Measurements from ENCODE around the gene PLIN4. TPM values are rescaled to one million over a fixed set of nuclear protein-coding genes. Genes with fewer than 3 reads are reported as not detected.

PLIN4 gene
- total RNA-seq = 1,000 to 10,000 TPM in 1 of 4 donors, 100 to 1,000 TPM in 3; 519 to 1,574 (median 929) TPM

- no peak for TF ChIP-seq CTCF (IDR thresholded peaks at IDR 0.05; ENCODE audit: low read depth)
These were observed at the start of gene PLIN4 for GRCh38 chr19:4518345-4519171. Gene PLIN4, minus strand, starts transcription at chr19:4518486. Its CDS starts 214 bp downstream, at chr19:4518272.

GRCh38 chr19:4567584-4568071 is 49.3 kb upstream of the PLIN4 start:
- TF ChIP-seq CTCF (IDR thresholded peaks at IDR 0.05; ENCODE audit: low read depth) = no peak

DNA sequence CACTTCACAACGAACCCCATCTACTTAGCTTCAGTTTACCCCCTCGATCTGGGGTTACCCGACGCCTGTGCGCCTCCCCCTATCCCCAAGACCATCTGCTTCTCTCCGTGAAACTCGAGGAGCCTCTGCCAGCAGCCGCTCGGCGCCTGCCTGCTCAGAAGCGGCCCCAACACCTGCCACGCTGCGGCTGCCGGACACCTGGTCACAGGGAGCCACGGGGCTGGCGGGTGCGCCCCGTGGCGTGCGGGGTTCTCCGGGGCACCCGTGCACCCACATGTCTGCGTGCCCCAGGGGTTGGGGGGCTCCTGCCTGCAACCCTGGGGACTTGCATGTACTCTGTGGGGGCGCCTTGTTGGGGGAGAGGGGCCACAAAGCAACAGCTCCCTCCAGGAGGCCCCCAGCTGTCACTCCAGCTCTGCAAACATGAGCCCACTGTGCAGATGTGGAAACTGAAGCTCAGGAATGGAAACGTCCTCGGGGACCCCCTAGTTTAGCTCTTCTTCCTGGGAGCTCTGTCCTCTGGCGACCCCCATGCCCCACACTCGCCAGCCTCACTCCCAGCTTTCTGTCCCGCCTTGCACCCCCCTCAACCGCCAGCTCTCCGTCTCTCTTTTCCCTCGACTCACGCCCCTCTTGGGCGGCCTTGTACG is 48.2 kb upstream of the PLIN4 start:
- no peak for TF ChIP-seq CTCF (IDR thresholded peaks at IDR 0.05; ENCODE audit: low read depth)

DNA sequence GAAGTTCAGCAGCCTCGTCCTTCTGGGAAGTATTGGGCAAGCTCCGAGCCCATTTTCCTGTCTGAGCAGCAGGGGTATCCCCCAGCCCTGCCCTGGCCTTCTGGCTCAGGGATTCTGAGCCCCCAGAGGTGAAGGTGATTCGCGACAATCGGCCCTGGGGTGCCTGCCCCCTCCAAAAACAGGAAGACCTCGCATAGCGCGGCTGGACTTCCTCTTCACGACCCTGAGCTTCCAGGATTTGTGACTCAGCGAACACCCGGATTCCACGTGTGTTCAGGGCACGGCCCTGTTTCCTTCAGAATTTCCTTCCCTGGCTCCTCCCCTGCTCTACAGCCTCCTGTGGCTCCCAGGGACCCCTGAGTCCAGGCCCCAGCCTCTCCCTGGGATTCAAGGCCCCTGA is 41.3 kb upstream of the PLIN4 start, which contains the start of gene SEMA6B:
TSS of gene SEMA6B (minus strand) at position 116 of the 400 bp plus-strand sequence. CDS start 1,227 bp downstream, outside the sequence.
- TF ChIP-seq CTCF (IDR thresholded peaks at IDR 0.05; ENCODE audit: low read depth) = no peak

GRCh38 chr19:4557971-4558941 is 40.0 kb upstream of the PLIN4 start:
- TF ChIP-seq CTCF (IDR thresholded peaks at IDR 0.05; ENCODE audit: low read depth) = no peak

- TF ChIP-seq CTCF (IDR thresholded peaks at IDR 0.05; ENCODE audit: low read depth) = no peak
These were observed 39.1 kb upstream of the PLIN4 start for GRCh38 chr19:4557144-4557970.
